Activated CD4-positive, alpha-beta memory T cell treated with anti-CD3 and anti-CD28 coated beads, Interleukin-2, amount 10 ng/mL, durations not matched to agents 7 days and 5 days (primary cell): ENCODE data around the gene ANO1. TPM values are rescaled to one million over a fixed set of nuclear protein-coding genes. Genes with fewer than 3 reads are reported as not detected.
A peak's percentile ranks its signal among the peaks of the same experiment; 100 is the strongest.

Experiments used
- CTCF ChIA-PET: fragments of 350-600 bp; sonication (Branson Sonifier 250); formaldehyde crosslinking; loops from one replicate; lab custom pipeline; 2021; ENCODE audit warnings: antibody characterized with exemption, inconsistent platforms; lab: Charles Lee
- POLR2A ChIA-PET: fragments of 350-600 bp; sonication (Branson Sonifier 250); formaldehyde crosslinking; loops from one replicate; lab custom pipeline; 2021; ENCODE audit warnings: antibody characterized with exemption; lab: Charles Lee
- DNase-seq: peaks from one replicate; pipeline ENCODE4 v3.0.0-alpha.2; 2020
- H3K27ac Mint-ChIP-seq: one replicate; pipeline ENCODE4 v1.8.0; 2021; ENCODE audit warnings: mild to moderate bottlenecking, mixed read lengths
- H3K27me3 Mint-ChIP-seq: one replicate; pipeline ENCODE4 v1.8.0; 2021; ENCODE audit warnings: mixed read lengths
- H3K36me3 Mint-ChIP-seq: one replicate; pipeline ENCODE4 v1.8.0; 2021; ENCODE audit warnings: low read depth, mixed read lengths
- H3K4me1 Mint-ChIP-seq: one replicate; pipeline ENCODE4 v1.8.0; 2021; ENCODE audit warnings: mixed read lengths
- H3K4me3 Mint-ChIP-seq: one replicate; pipeline ENCODE4 v1.8.0; 2021; ENCODE audit warnings: mild to moderate bottlenecking, mixed read lengths
- H3K9me3 Mint-ChIP-seq: one replicate; pipeline ENCODE4 v1.8.0; 2021; ENCODE audit warnings: mixed read lengths
- total RNA-seq, 2 experiments: library from RNA; stranded (reverse); gene quantifications; one replicate each; pipeline ENCODE4 v1.2.3, GENCODE V29; 2021

Gene ANO1
- total RNA-seq, 2 experiments from 2014 or later: not detected

- peaks cover 41% of the 10 kb centered on the region for H3K36me3 Mint-ChIP-seq
- H3K27ac Mint-ChIP-seq: peak within 1 kb of the TSS; percentile 99
- peak; percentile 94 for DNase-seq
- H3K4me3 Mint-ChIP-seq: peak within 1 kb of the TSS; percentile 97
- no peaks in the 10 kb centered on the region for H3K9me3 Mint-ChIP-seq
- H3K27me3 Mint-ChIP-seq: peaks cover 6% of the 10 kb centered on the region
- ChIA-PET POLR2A (interaction anchor here (0.6 to 1.9 kb wide), 9 partner anchors 23 to 1244 kb away, joined by 3 to 9 read pairs (median 4); partner anchors contain the start of genes LTO1 and PPFIA1), CTCF (interaction anchor here (0.6 to 1.0 kb wide), 2 partner anchors 67 to 288 kb away, joined by 3 read pairs; no protein-coding TSS in a partner anchor)
- peaks cover 35% of the 10 kb centered on the region for H3K4me1 Mint-ChIP-seq
Observed at GRCh38 chr11:70202920-70203750, 125.0 kb downstream of the ANO1 start, which contains the start of gene FADD. FADD (plus strand) TSS chr11:70203296; CDS start chr11:70203460, 164 bp downstream.

GRCh38 chr11:70203751-70204465 lies 125.8 kb downstream of the ANO1 start:
- H3K27me3 Mint-ChIP-seq: peaks cover 6% of the 10 kb centered on the region
- peak; percentile 90 for DNase-seq
- peaks cover 40% of the 10 kb centered on the region for H3K4me1 Mint-ChIP-seq
- peak overlapping the region; percentile 97 for H3K4me3 Mint-ChIP-seq
- CTCF ChIA-PET: no interaction called here
- H3K36me3 Mint-ChIP-seq: peaks cover 47% of the 10 kb centered on the region
- peak overlapping the region; percentile 99 for H3K27ac Mint-ChIP-seq
- no peaks in the 10 kb centered on the region for H3K9me3 Mint-ChIP-seq
- POLR2A ChIA-PET: interaction anchor here (0.9 to 1.9 kb wide), 9 partner anchors 23 to 907 kb away, joined by 3 to 9 read pairs (median 4); partner anchors contain the start of genes LTO1 and PPFIA1

DNA sequence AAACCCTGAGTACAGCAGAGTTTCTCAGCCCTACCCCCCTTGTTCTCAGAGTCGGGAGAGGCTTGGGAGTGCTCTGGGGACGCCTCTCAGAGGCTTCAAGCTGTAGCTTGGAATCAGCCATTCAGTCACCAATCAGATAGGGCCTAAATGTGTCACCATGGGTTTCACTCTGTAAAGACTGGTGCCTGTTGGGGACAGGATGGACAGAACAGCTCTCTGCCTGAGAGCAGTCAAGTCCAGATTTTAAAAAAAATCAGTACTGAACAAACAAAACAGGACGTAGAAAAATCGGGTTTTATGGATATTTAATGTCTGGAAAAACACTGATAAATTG lies 126.3 kb downstream of the ANO1 start:
- Mint-ChIP-seq H3K4me3 (peak overlapping the region; percentile 97), H3K4me1 (peaks cover 41% of the 10 kb centered on the region), H3K36me3 (peaks cover 52% of the 10 kb centered on the region), H3K27ac (peak overlapping the region; percentile 99), H3K27me3 (peaks cover 4% of the 10 kb centered on the region), H3K9me3 (no peaks in the 10 kb centered on the region)
- DNase-seq: peak; percentile 20
- ChIA-PET CTCF (interaction anchor here (0.6 to 1.1 kb wide), 2 partner anchors 8 to 144 kb away, joined by 3 read pairs; no protein-coding TSS in a partner anchor), POLR2A (interaction anchor here (0.9 to 1.9 kb wide), 6 partner anchors 25 to 534 kb away, joined by 3 to 7 read pairs (median 4); partner anchors contain the start of genes LTO1 and PPFIA1)

DNA sequence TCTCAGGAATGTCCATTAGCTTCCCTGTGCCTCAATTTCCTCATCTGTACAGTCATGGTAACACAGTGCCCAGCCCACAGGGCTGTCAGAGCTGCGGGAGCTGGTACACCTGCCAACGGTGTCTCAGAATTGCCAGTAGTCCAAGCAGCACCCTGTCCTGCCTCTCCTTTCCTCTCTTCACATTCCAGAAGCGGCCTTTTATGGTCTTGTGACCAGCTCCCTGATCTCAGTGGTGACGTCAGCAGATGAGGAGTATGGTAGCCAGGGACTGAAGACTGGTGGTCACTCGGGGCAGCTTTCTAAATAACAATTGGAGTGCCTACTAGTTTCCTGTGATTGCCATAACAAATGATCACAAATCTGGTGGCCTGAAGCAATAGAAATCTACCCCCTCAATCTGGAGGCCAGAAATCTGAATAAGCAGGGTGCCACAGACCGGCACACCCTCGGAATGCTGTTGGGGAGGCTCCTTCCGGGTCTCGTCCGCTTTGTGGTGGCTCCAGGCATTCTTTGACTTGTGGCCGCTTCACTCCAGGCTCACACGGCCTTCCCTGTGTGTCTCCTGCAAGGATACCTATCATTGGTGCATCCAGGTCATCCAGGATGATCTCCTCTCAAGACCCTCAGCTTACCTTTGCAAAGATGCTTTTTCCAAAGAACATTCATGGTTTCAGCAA lies 127.1 kb downstream of the ANO1 start:
- ChIA-PET POLR2A (interaction anchor here (0.7 to 1.9 kb wide), 4 partner anchors 61 to 535 kb away, joined by 3 to 7 read pairs (median 4); partner anchors contain the start of gene LTO1), CTCF (interaction anchor here (0.6 to 1.1 kb wide), 2 partner anchors 9 to 144 kb away, joined by 3 read pairs; no protein-coding TSS in a partner anchor)
- DNase-seq: no peak
- Mint-ChIP-seq H3K4me1 (peaks cover 44% of the 10 kb centered on the region), H3K36me3 (peaks cover 57% of the 10 kb centered on the region), H3K4me3 (peak overlapping the region; percentile 97), H3K27ac (peak overlapping the region; percentile 99), H3K27me3 (peaks cover under 1% of the 10 kb centered on the region), H3K9me3 (no peaks in the 10 kb centered on the region)

DNA sequence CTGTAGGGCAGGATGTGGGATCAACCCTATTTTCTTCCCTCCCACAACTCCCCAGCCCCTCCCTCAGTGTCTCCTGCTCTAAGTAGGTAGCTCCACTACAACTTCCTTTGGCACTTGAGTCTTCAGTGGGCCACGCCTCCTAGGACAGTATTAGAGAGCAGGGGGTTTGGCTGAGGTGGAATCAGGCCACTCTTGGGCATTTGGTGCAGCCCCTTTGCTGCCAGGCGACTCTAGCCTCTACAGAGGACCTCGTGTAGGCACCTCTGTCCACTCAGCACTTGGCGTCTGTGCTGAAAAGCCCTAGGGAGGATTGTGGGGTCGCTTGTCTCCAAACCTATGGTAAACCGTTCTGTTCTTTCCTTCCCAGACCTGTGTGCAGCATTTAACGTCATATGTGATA lies 127.6 kb downstream of the ANO1 start:
- DNase-seq: peak; percentile 25
- Mint-ChIP-seq H3K9me3 (no peaks in the 10 kb centered on the region), H3K4me1 (peaks cover 45% of the 10 kb centered on the region), H3K27me3 (no peaks in the 10 kb centered on the region), H3K4me3 (peak overlapping the region; percentile 97), H3K36me3 (peaks cover 59% of the 10 kb centered on the region), H3K27ac (peak overlapping the region; percentile 99)
- CTCF ChIA-PET: interaction anchor here (2.1 kb wide), 1 partner anchor 9 kb away, joined by 7 read pairs; no protein-coding TSS in a partner anchor
- POLR2A ChIA-PET: interaction anchor here (1.1 kb wide), 1 partner anchor 60 kb away, joined by 3 read pairs; no protein-coding TSS in a partner anchor

DNA sequence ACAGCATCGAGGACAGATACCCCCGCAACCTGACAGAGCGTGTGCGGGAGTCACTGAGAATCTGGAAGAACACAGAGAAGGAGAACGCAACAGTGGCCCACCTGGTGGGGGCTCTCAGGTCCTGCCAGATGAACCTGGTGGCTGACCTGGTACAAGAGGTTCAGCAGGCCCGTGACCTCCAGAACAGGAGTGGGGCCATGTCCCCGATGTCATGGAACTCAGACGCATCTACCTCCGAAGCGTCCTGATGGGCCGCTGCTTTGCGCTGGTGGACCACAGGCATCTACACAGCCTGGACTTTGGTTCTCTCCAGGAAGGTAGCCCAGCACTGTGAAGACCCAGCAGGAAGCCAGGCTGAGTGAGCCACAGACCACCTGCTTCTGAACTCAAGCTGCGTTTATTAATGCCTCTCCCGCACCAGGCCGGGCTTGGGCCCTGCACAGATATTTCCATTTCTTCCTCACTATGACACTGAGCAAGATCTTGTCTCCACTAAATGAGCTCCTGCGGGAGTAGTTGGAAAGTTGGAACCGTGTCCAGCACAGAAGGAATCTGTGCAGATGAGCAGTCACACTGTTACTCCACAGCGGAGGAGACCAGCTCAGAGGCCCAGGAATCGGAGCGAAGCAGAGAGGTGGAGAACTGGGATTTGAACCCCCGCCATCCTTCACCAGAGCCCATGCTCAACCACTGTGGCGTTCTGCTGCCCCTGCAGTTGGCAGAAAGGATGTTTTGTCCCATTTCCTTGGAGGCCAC lies 128.3 kb downstream of the ANO1 start:
- ChIA-PET CTCF (interaction anchor here (0.7 to 2.1 kb wide), 2 partner anchors 10 to 177 kb away, joined by 3 to 7 read pairs; no protein-coding TSS in a partner anchor), POLR2A (interaction anchor here (0.9 kb wide), 1 partner anchor 28 kb away, joined by 3 read pairs; no protein-coding TSS in a partner anchor)
- H3K27me3 Mint-ChIP-seq: no peaks in the 10 kb centered on the region
- no peak for DNase-seq
- peaks cover 45% of the 10 kb centered on the region for H3K4me1 Mint-ChIP-seq
- H3K27ac Mint-ChIP-seq: peak overlapping the region; percentile 99
- peaks cover 59% of the 10 kb centered on the region for H3K36me3 Mint-ChIP-seq
- no peak overlapping the region for H3K4me3 Mint-ChIP-seq
- H3K9me3 Mint-ChIP-seq: no peaks in the 10 kb centered on the region

DNA sequence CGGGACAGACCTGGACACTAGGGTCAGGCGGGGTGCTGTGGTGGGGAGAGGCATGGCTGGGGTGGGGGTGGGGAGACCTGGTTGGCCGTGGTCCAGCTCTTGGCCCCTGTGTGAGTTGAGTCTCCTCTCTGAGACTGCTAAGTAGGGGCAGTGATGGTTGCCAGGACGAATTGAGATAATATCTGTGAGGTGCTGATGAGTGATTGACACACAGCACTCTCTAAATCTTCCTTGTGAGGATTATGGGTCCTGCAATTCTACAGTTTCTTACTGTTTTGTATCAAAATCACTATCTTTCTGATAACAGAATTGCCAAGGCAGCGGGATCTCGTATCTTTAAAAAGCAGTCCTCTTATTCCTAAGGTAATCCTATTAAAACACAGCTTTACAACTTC lies 128.9 kb downstream of the ANO1 start:
- no peak overlapping the region for H3K27ac Mint-ChIP-seq
- no peaks in the 10 kb centered on the region for H3K9me3 Mint-ChIP-seq
- ChIA-PET POLR2A (interaction anchor here (0.9 kb wide), 1 partner anchor 27 kb away, joined by 3 read pairs; no protein-coding TSS in a partner anchor), CTCF (interaction anchor here (0.7 to 2.1 kb wide), 2 partner anchors 11 to 176 kb away, joined by 3 to 7 read pairs; no protein-coding TSS in a partner anchor)
- peaks cover 59% of the 10 kb centered on the region for H3K36me3 Mint-ChIP-seq
- DNase-seq: no peak
- H3K27me3 Mint-ChIP-seq: no peaks in the 10 kb centered on the region
- no peak overlapping the region for H3K4me3 Mint-ChIP-seq
- H3K4me1 Mint-ChIP-seq: peaks cover 45% of the 10 kb centered on the region

GRCh38 chr11:70207531-70208131 lies 129.5 kb downstream of the ANO1 start:
- no peak for DNase-seq
- peaks cover 45% of the 10 kb centered on the region for H3K4me1 Mint-ChIP-seq
- no peaks in the 10 kb centered on the region for H3K9me3 Mint-ChIP-seq
- POLR2A ChIA-PET: no interaction called here
- CTCF ChIA-PET: interaction anchor here (2.1 kb wide), 1 partner anchor 11 kb away, joined by 7 read pairs; no protein-coding TSS in a partner anchor
- no peak overlapping the region for H3K27ac Mint-ChIP-seq
- no peak overlapping the region for H3K4me3 Mint-ChIP-seq
- H3K27me3 Mint-ChIP-seq: no peaks in the 10 kb centered on the region
- H3K36me3 Mint-ChIP-seq: peaks cover 59% of the 10 kb centered on the region

- Mint-ChIP-seq H3K4me3 (no peak overlapping the region), H3K9me3 (no peaks in the 10 kb centered on the region), H3K4me1 (peaks cover 38% of the 10 kb centered on the region), H3K36me3 (peaks cover 51% of the 10 kb centered on the region), H3K27ac (no peak overlapping the region), H3K27me3 (no peaks in the 10 kb centered on the region)
- ChIA-PET CTCF (no interaction called here), POLR2A (no interaction called here)
- DNase-seq: no peak
Observed at GRCh38 chr11:70209391-70209912, 131.3 kb downstream of the ANO1 start.

GRCh38 chr11:70210051-70210501 lies 132.0 kb downstream of the ANO1 start:
- POLR2A ChIA-PET: no interaction called here
- H3K36me3 Mint-ChIP-seq: peaks cover 45% of the 10 kb centered on the region
- H3K27me3 Mint-ChIP-seq: no peaks in the 10 kb centered on the region
- H3K9me3 Mint-ChIP-seq: no peaks in the 10 kb centered on the region
- no peak overlapping the region for H3K27ac Mint-ChIP-seq
- DNase-seq: no peak
- H3K4me1 Mint-ChIP-seq: peaks cover 32% of the 10 kb centered on the region
- CTCF ChIA-PET: no interaction called here
- H3K4me3 Mint-ChIP-seq: no peak overlapping the region

- Mint-ChIP-seq H3K4me1 (peaks cover 27% of the 10 kb centered on the region), H3K27me3 (no peaks in the 10 kb centered on the region), H3K36me3 (peaks cover 42% of the 10 kb centered on the region), H3K27ac (no peak overlapping the region), H3K4me3 (no peak overlapping the region), H3K9me3 (no peaks in the 10 kb centered on the region)
- ChIA-PET CTCF (no interaction called here), POLR2A (no interaction called here)
- DNase-seq: no peak
Observed at GRCh38 chr11:70210530-70210929, 132.4 kb downstream of the ANO1 start.
